Left renal pelvis (tissue), 4 donors: ENCODE data around the gene SH3PXD2A. TPM values are rescaled to one million over a fixed set of nuclear protein-coding genes. Genes with fewer than 3 reads are reported as not detected.

Experiments
- DNase-seq, 4 donors: peaks; one replicate each; pipeline ENCODE4 v3.0.0-alpha.2; 2013; ENCODE audit warnings: low read depth in 4 of 4, low spot score in 3 of 4
- polyA plus RNA-seq, 4 donors: library from polyadenylated mRNA; unstranded; fragments of 120-200 nt; gene quantifications; one replicate each; pipeline ENCODE4 v1.2.1, GENCODE V29; 2013; ENCODE audit not compliant: insufficient read length in 4 of 4

SH3PXD2A gene
- polyA plus RNA-seq, 4 donors = 29.1 to 105 (median 31.7) TPM

- DNase-seq = no peak
Measured at GRCh38 chr10:103835096-103836050, 20.0 kb downstream of the SH3PXD2A start.

- no peak for DNase-seq
Measured at GRCh38 chr10:103834436-103835095, 20.8 kb downstream of the SH3PXD2A start.

GRCh38 chr10:103833731-103834365, 21.5 kb downstream of the SH3PXD2A start:
- DNase-seq = no peak

- DNase-seq = no peak
Measured at GRCh38 chr10:103832806-103833205, 22.6 kb downstream of the SH3PXD2A start.

GRCh38 chr10:103829838-103830465, 25.4 kb downstream of the SH3PXD2A start:
- DNase-seq = no peak

GRCh38 chr10:103829278-103829677, 26.1 kb downstream of the SH3PXD2A start:
- no peak for DNase-seq

- no peak for DNase-seq
Measured at GRCh38 chr10:103828587-103829197, 26.7 kb downstream of the SH3PXD2A start.

GRCh38 chr10:103828107-103828506, 27.3 kb downstream of the SH3PXD2A start:
- no peak for DNase-seq

GRCh38 chr10:103826885-103827284, 28.5 kb downstream of the SH3PXD2A start:
- no peak for DNase-seq

GRCh38 chr10:103824281-103824680, 31.1 kb downstream of the SH3PXD2A start:
- no peak for DNase-seq

- no peak for DNase-seq
Measured at GRCh38 chr10:103823706-103824272, 31.6 kb downstream of the SH3PXD2A start.

GRCh38 chr10:103822800-103823199, 32.6 kb downstream of the SH3PXD2A start:
- DNase-seq = no peak

GRCh38 chr10:103822107-103822716, 33.2 kb downstream of the SH3PXD2A start:
- no peak for DNase-seq

GRCh38 chr10:103820101-103821062, 35.0 kb downstream of the SH3PXD2A start:
- no peak for DNase-seq

GRCh38 chr10:103819493-103819892, 35.9 kb downstream of the SH3PXD2A start:
- no peak for DNase-seq

GRCh38 chr10:103818765-103819374, 36.5 kb downstream of the SH3PXD2A start:
- DNase-seq = no peak

GRCh38 chr10:103818105-103818504, 37.3 kb downstream of the SH3PXD2A start:
- no peak for DNase-seq

GRCh38 chr10:103816431-103816830, 38.9 kb downstream of the SH3PXD2A start:
- DNase-seq = no peak
